ENCODE results near the gene RPP38. TPM values are rescaled to one million over a fixed set of nuclear protein-coding genes. Genes with fewer than 3 reads are reported as not detected.

Gene RPP38
- 8.4 TPM for total RNA-seq
- long read RNA-seq, transcript RPP38-204 (3 exons, 1,296 nt): minor isoform, 7 of 28 reads
- long read RNA-seq, transcript RPP38-201 (3 exons, 1,457 nt): major isoform, 8 of 28 reads
- long read RNA-seq, partial matches to known transcripts: 1 of 28 reads
- long read RNA-seq, other reads (novel, unspliced or antisense): 6 of 28 reads

GRCh38 chr10:15097011-15097812, at the start of gene RPP38:
RPP38 (plus strand) TSS chr10:15097355; CDS start chr10:15103315, 5,960 bp downstream.
- intact Hi-C loops (cut with micrococcal nuclease): no loop called here
- DNase-seq (peak; percentile 97), ATAC-seq (peak; percentile 98)

GRCh38 chr10:15049533-15049932, 47.6 kb upstream of the RPP38 start:
- intact Hi-C loops (cut with micrococcal nuclease): no loop called here
- ATAC-seq (no peak), DNase-seq (no peak)

- no peak for ATAC-seq
- DNase-seq: no peak
- intact Hi-C loops (cut with micrococcal nuclease): no loop called here
Measured at GRCh38 chr10:15052121-15052520, 45.0 kb upstream of the RPP38 start.

GRCh38 chr10:15053061-15053460, 44.1 kb upstream of the RPP38 start:
- ATAC-seq (no peak), DNase-seq (no peak)
- intact Hi-C loops (cut with micrococcal nuclease): no loop called here

GRCh38 chr10:15058689-15059088, 38.5 kb upstream of the RPP38 start:
- intact Hi-C loops (cut with micrococcal nuclease): no loop called here
- ATAC-seq: no peak
- DNase-seq: no peak

GRCh38 chr10:15059914-15060313, 37.2 kb upstream of the RPP38 start:
- DNase-seq (no peak), ATAC-seq (no peak)
- intact Hi-C loops (cut with micrococcal nuclease): no loop called here

GRCh38 chr10:15060638-15061037, 36.5 kb upstream of the RPP38 start:
- no peak for ATAC-seq
- no peak for DNase-seq
- intact Hi-C loops (cut with micrococcal nuclease): no loop called here

- intact Hi-C loops (cut with micrococcal nuclease): no loop called here
- no peak for ATAC-seq
- DNase-seq: no peak
Measured at GRCh38 chr10:15067154-15067553, 30.0 kb upstream of the RPP38 start.

GRCh38 chr10:15068802-15069201, 28.4 kb upstream of the RPP38 start:
- intact Hi-C loops (cut with micrococcal nuclease): no loop called here
- no peak for ATAC-seq
- DNase-seq: no peak

GRCh38 chr10:15069230-15069629, 27.9 kb upstream of the RPP38 start:
- DNase-seq (no peak), ATAC-seq (no peak)
- intact Hi-C loops (cut with micrococcal nuclease): no loop called here

- intact Hi-C loops (cut with micrococcal nuclease): no loop called here
- no peak for DNase-seq
- ATAC-seq: no peak
Measured at GRCh38 chr10:15072358-15072757, 24.8 kb upstream of the RPP38 start.

GRCh38 chr10:15075421-15075820, 21.7 kb upstream of the RPP38 start:
- DNase-seq: no peak
- no peak for ATAC-seq
- intact Hi-C loops (cut with micrococcal nuclease): no loop called here

- no peak for DNase-seq
- intact Hi-C loops (cut with micrococcal nuclease): no loop called here
- ATAC-seq: no peak
Measured at GRCh38 chr10:15083674-15084501, 13.3 kb upstream of the RPP38 start.

- DNase-seq (no peak), ATAC-seq (peak; percentile 76)
- intact Hi-C loops (cut with micrococcal nuclease): no loop called here
Measured at GRCh38 chr10:15084502-15084922, 12.6 kb upstream of the RPP38 start.

GRCh38 chr10:15088428-15089261, 8.5 kb upstream of the RPP38 start, which contains the start of gene ACBD7:
ACBD7 (minus strand) TSS chr10:15088776; CDS start chr10:15088728, 48 bp downstream.
- intact Hi-C loops (cut with micrococcal nuclease): no loop called here
- DNase-seq (peak; percentile 86), ATAC-seq (peak; percentile 99)

- intact Hi-C loops (cut with micrococcal nuclease): no loop called here
- ATAC-seq (no peak), DNase-seq (no peak)
Measured at GRCh38 chr10:15091418-15091817, 5.7 kb upstream of the RPP38 start.

GRCh38 chr10:15092855-15093408, 4.2 kb upstream of the RPP38 start:
- ATAC-seq (no peak), DNase-seq (no peak)
- intact Hi-C loops (cut with micrococcal nuclease): no loop called here

GRCh38 chr10:15096661-15097010, 519 bp upstream of the RPP38 start:
- ATAC-seq (peak; percentile 18), DNase-seq (no peak)
- intact Hi-C loops (cut with micrococcal nuclease): no loop called here

- ATAC-seq (no peak), DNase-seq (no peak)
- intact Hi-C loops (cut with micrococcal nuclease): no loop called here
Measured at GRCh38 chr10:15099886-15100285, 2.7 kb downstream of the RPP38 start.
